HUDEP-2 (cell line): ENCODE results near the gene KRCC1.

ENCODE experiments used
- DNase-seq, 76 experiments: peaks; one replicate each; lab custom pipeline; 2025; ENCODE audit not compliant: unreplicated experiment in 76 of 76; lab: John Stamatoyannopoulos, UW

The KRCC1 gene

GRCh38 chr2:88078643-88079172, 23.1 kb upstream of the KRCC1 start:
- DNase-seq = no peak

DNA sequence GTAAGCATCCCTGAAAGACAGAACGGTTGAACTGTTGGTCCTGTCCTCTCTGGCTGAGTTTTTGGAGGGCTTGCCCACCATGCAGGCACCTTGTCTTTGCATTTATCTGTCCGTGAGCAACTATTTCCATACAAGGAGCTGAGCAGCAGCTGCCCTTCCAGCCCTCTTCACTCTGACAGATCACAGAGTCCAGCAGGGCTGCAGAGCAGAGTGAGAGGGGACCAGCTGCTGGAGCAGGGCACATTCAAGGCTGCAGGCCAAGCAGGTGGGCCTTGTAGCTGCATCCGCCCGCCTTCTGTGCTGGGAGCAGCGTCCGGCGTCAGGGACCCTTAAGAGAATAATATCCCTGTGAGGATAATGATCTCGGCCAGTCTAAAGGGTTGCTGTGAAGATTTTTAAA, 21.5 kb upstream of the KRCC1 start:
- DNase-seq = no peak

DNA sequence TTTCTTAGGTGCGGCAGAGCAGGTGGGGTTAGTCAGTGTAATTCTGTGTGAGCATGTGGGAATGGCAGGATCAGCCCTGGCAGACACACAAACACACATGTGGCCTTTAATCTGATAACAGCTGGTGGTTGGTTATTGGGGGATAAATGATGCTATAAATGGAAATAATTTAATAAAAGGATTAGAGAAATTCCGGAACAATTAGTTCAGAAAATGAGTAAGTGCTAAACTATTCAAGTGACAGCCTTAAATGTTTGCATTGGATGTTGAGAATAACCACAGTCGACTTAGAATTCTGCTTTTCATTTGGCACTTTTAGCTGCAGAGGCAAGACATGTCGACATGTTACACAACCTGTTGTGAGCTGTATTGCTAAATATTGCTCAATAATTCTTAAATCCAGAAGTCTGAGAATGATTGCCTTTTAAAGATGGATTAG, 19.3 kb upstream of the KRCC1 start:
- DNase-seq = no peak

GRCh38 chr2:88074150-88074549, 18.6 kb upstream of the KRCC1 start:
- no peak for DNase-seq

DNA sequence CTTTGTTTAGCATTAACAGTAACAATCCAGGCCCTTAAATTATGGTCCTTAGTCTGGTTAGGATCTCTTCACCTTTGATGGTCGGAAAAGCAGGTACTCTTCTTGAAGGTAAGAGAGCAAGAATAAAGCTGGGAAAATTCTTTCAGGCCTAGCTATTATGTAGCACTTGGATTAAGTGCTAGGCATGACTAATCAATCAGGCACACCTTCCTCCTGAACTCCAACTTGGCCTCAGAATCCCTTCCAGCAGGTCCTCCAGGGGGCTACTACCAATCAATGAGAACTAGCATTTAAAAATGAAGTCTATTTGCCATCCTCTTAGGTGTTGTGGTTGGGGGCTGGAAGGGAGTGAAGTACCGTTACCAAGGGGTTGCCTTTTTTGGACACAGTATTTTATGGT, 15.8 kb upstream of the KRCC1 start:
- DNase-seq = no peak

DNA sequence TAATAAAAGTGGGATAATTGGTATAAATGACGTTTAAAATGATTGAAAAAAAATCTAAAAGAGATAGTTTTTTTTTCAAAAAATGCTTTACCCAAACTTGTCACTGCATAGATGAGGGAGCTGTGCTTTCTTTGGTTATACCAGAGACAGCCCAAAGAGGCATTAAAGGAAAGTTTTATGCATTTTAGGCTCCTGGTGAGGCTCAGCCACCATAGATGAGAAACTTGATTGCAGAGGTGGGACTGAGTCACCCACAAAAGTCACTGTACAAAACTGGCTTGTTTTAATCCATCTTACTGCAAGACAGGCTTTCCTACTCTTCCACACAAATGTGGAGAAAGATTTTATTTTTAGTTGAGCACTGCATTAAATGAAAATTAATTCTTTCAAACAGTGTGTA, 14.5 kb upstream of the KRCC1 start:
- no peak for DNase-seq

GRCh38 chr2:88069117-88069516, 13.5 kb upstream of the KRCC1 start:
- no peak for DNase-seq

DNA sequence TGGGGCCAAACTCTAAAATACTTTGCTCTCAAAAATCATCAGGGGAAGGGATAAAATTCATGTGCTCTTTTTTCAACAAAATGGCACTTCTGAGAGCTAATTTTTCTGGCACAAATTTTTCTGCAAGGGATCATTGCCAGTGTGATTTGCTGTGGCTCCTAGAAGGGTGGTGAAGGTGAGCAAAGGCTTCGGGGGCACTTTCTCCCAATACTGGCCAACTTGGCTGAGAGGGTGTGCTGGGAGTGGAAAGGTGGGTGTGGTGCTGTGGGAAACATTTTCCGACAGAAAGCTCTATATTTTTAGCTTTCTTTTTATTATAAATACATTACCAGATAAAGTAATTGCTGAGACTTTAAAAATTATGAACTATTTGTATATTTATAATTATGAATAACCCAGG, 12.5 kb upstream of the KRCC1 start:
- no peak for DNase-seq

GRCh38 chr2:88067598-88067997, 12.0 kb upstream of the KRCC1 start, which contains the start of gene SMYD1:
Gene SMYD1 (plus strand): TSS chr2:88067825. CDS start chr2:88067865, 40 bp downstream.
- no peak for DNase-seq

- DNase-seq = no peak
Measured at GRCh38 chr2:88067189-88067588, 11.6 kb upstream of the KRCC1 start.

- DNase-seq = no peak
Measured at GRCh38 chr2:88066543-88066942, 11.0 kb upstream of the KRCC1 start.

GRCh38 chr2:88061295-88061694, 5.7 kb upstream of the KRCC1 start:
- peak in 12 of 76 experiments; percentile 7 to 57 (median 34) for DNase-seq

- DNase-seq = no peak
Measured at GRCh38 chr2:88060907-88061275, 5.3 kb upstream of the KRCC1 start.

GRCh38 chr2:88059979-88060906, 4.7 kb upstream of the KRCC1 start:
- DNase-seq = peak in 18 of 76 experiments; percentile 5 to 56 (median 24)

GRCh38 chr2:88058191-88058590, 2.6 kb upstream of the KRCC1 start:
- DNase-seq = no peak

DNA sequence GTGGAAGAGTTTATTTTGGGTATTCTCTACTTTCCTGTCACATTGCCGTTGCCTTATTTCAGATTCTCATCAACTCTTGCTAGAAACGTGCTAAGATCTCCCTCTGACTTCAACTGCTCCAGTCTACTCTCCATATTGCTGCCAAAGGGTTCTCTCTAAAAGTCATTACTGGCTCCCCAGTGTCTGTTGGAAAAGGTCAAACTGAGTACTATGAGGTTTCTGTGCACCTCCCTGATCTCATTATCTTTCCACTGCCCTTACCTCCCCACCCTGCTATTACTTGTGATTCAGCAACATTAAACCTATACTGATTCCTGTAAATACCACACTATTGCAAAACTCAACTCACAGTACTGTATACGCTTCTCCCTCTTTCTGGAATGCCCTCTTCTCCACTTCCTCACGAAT, 1.9 kb upstream of the KRCC1 start:
- DNase-seq = peak in 11 of 76 experiments; percentile 10 to 40 (median 19)

DNA sequence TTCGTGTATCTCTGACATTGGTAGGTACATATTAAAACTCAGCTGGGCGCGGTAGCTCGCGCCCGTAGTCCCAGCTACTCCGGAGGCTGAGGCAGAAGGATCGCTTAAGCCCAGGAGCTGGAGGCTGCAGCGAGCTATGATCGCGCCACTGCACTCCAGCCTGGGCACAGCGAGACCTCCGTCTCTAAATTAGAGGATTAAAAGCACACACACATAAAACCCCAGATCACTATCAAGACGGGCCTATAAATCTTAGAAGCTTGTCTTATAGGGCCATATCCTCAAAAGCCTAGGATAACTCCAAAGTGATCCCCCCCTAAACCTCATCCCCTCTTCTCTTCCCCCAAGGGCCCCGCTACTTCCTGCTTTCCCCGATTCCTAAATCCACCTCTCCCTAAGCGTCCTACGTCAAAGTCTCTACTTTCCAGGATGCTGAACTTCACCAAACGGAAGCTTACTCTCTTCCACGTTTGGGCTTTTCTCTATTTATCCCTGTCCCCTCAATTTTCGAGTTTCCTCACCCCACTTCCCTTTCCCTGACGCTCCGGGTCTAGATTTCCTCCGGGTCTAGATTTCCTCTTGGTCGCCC, 707 bp downstream of the KRCC1 start:
- peak in 2 of 76 experiments; percentile 16 to 36 for DNase-seq

DNA sequence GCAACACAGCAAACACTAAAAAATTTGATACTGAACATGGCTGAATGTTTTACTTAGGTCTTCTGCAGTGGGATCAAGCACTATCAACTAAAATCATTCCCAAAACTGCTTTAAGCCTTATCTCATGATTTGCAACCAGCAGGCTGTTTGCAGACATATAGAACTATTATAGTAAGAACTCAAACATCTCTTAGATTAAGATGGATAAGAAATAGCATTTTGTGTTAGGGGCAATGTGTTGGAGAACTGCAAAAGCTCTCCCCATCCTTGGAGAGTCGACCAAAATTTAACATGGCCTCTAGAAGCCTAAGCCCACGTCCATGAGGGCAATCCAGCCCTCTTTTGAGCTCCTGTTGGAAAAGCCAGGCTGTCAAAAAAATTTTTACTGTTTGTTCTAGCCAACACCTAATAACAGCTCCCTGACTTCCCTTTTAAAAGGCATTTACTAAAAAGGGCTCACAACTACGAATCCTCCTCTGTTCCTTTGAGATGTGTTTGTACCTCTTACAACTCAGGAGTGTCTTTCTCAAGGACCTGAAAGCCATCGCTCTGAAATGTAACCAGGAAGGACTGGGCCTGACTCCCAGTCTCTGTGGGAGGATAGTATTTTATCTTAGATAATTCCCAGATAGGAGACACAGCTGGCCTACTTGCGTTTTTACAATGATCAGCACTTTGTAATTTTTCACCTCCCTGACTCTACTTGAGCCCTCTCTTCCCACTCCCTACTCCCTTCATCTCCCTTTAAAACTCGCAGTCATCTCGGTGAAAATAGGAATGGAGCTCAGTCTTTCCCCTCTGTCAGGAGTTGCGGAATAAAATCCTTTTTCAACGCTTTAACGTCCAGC, 1.4 kb downstream of the KRCC1 start:
- peak in 1 of 76 experiments; percentile 2 for DNase-seq

- DNase-seq = no peak
Measured at GRCh38 chr2:88053296-88053695, 2.3 kb downstream of the KRCC1 start.

DNA sequence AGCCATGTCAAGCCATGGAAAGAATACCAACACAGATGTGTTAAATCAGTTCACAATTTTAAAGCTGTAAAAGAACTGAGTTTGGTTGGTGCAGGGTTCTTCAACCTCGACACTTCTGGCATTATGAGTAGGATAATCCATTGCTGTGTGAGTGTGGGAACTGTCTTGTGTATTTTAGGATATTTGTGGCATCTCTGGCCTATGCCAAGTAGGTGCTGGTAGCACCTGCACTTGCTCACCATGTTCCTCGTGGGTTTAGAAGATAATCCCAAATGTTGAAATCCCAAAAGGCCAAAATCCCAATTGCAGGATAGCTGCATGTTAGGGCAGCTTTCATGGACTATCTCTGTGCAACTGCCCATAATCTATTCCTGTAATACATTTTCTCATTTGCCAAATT, 3.8 kb downstream of the KRCC1 start:
- DNase-seq = no peak

- DNase-seq = no peak
Measured at GRCh38 chr2:88049622-88050021, 6.0 kb downstream of the KRCC1 start.
